ENCODE measurements around the gene SHISAL2A.

Gene SHISAL2A

DNA sequence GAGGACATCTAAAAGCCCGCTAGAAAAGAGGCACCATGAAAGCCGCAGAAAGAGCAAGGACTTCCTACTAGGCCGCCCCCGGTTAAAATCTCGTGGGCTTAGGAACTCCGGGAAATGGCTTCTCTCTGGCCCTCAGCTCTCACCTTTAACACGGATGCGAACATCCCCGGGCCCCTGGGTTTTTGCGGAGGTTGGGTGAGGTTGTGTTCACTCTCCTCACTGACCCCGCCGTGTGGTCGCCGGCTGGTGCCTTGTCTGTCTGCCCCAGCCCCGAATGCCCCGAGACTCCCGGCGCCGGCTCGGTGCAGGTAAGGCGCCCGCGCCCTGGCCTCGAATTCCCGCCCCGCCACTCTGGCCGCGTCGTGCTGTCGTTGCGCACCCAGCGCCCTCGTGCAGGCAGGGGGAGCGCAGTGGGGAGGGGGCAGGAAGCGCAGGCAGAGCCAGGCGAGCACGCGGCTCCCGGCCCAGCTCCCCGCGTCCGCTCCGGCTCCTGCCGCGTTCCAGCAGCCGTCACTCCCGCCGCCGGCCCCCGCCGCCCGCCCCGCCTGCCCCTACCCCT is at the start of gene SHISAL2A:
SHISAL2A (plus strand) TSS at position 437 of the 559 bp plus-strand sequence. CDS start 326 bp downstream, outside the sequence.
- no peak for DNase-seq

DNA sequence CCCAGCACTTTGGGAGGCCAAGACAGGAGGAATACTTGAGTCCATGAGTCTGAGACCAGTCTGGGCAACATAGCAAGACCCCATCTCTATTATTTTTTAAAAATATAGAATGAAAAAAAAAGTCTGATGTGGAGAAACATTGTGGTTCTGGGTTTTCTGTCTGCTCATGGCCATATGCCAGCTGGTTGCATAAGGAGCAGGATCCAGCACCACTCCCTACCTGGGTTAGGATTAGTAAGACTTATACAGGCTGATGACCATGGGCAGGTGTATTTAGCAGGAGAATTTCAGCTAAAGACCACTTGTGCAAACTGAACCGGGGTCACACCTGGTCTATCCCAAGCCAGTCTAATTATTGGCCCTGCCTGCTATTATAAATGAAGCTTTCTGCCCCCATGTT is 47.5 kb upstream of the SHISAL2A start:
- DNase-seq = no peak

DNA sequence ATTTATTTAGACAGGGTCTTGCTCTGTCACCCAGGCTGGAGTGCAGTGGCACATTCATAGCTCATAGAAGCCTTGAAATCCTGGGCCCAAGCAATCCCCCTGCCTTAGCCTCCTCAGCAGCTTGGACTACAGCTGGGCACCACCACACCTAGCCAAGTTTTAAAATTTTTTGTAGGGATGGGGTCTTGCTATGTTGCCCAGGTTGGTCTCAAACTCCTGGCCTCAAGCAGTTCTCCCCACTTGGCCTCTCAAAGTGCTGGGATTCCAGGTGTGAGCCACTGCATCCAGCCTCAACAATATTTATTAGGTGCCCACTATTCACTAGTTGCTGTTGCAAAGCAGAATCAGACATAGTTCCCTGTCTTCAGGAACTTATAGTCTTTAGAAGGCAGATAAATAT is 44.9 kb upstream of the SHISAL2A start:
- DNase-seq = no peak

DNA sequence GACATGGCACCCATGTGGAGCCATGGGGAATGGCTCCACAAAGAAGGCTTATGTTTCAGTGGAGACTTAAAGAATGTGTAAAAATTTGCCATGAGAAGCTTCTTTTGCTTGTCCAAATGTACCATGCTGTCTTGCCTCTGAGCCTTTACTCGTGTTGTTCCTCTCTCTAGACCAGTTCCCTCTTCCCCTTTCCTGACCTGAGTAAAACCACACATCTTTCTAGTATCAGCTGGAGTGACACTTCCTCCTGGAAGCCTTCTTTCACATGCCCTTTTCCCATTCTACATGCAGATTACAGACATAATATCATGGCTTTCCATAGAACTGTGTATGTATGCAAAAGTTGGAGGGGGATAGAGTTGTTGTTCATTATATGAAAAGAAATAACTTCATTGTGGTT is 44.4 kb upstream of the SHISAL2A start:
- DNase-seq = no peak

DNA sequence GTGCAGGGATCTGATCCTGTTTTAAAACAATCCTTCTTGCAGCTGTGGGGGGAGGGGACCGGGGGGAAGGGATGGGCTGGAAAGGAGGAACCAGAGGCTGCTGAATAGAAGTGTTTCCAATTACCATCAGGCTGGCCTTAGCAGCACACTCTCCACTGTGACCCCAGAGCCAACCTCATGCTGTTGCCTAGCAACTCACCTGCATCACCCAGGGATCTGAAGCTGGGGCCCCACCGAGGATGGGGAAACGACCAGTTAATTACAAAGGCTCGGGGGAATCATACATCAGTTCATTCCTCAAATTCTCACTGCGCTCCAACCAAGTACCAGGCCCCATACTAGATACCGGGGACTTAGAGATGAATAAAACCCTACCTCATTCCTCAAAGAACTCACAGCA is 42.7 kb upstream of the SHISAL2A start:
- no peak for DNase-seq

DNA sequence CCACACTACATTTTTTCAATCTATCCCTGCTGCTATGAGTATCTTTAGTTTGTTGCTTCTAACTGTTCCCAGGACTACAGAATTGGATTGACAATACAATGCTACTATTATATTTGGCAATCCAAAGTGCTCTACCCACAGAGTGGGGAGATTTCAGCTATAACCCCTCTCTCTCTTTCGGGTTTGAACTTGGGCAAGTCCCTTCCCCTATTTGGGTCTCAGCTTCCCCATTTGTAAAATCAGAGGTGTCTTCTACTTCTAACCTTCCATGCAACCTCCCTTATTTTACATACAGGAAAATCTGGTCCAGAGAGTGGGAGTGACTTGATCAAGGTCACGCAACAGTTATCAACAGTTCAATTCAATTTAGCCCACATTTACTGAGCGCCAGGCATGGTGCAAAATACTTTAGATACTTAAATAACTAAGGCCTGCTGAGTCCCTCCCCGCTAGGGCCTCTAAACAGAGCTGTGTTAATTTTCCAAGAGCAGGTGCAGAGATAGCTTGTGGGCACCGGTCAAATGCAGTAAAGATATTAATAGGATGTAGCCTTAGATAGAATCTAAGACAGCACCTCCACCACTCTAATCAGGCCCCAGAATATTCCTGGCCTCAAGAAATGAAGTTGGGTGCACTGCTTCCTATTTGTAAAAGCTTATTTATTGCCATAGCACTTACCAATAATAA is 40.2 kb upstream of the SHISAL2A start:
- DNase-seq = no peak

DNA sequence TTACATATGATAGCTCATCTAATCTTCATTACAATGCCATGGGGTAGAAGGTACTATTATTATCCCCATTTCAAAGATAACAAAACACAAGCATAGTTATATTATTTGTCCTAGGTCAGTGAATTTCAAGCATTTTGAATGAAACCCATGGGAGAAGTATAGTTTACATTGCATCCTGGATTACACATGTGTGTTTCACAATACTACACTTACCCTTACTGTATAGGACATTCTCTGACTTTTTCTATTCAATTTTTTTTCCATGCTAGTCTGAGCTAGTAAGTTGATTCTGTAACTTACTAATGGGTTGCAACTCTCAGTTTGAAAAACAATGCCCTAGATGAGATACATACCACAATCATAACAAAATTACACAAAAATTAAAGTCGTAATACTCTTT is 39.5 kb upstream of the SHISAL2A start:
- DNase-seq = no peak

DNA sequence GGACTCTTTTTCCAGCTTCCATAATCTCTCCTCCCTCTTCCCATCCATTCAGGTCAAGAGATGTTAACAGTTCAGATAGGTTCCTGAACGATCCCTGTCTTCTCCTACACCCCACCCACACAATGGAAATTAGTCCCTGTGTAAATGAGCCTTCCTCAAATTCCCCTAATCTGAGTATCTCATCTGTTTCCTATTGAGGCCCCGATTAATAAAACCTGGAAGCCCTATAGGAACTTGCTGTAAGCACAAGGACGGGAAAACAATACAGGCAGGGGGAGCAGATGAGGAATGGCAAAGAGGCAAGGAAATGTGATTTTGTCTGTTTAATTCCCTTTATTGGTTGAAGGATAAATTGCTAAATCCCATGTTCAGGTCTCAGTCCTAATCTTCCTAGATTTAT is 37.9 kb upstream of the SHISAL2A start:
- DNase-seq = no peak

DNA sequence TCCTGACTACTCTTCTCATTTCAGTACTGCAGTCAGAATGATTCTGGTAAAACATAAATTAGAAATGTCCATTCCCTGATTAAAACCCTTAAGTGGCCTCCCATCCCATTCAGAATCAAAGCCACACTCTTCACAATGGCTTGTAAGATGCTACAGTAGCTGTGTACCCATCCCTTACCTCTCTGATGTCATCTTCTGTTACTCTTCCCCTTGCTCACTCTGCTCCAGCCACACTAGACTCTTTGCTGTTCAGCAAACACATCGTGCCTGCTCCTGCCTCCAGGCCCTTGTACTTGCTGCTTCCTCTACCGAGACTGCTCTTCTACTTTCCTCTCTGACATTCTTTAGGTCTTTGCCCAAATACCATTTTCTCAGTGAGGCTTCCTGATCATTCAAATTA is 35.1 kb upstream of the SHISAL2A start:
- no peak for DNase-seq

DNA sequence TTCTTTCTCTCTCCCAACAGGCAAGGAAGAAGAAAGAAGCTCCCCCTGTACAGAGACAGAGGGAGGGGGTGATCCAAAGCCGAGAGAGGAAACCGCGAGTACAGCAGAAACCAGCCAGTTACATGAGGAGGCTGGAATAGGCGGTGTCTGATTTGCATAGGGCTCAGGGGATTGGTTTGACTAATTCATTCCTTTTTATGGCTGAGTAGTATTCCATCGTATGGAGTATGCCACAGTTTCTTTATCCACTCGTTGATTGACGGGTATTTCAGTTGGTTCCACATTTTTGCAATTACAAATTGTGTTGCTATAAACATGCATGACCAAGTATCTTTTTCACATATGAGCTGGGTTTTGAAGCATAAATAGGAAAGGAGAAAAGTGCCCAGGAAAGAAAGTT is 34.2 kb upstream of the SHISAL2A start:
- no peak for DNase-seq

DNA sequence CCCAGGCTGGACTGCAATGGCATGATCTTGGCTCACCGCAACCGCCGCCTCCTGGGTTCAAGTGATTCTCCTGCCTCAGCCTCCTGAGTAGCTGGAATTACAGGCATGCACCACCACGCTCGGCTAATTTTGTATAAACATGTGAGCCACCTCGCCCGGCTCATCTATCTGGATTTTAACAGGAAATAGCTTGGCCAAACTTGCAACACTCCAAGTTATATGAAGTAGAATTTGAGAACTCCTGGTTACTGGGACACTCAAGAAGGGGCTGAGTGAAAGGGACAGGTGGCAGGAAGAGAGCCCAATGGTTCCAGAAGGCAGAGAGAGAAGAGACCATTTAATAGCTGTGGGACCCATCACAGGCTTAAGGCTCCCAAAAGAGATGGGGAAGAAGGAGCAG is 33.7 kb upstream of the SHISAL2A start:
- no peak for DNase-seq

DNA sequence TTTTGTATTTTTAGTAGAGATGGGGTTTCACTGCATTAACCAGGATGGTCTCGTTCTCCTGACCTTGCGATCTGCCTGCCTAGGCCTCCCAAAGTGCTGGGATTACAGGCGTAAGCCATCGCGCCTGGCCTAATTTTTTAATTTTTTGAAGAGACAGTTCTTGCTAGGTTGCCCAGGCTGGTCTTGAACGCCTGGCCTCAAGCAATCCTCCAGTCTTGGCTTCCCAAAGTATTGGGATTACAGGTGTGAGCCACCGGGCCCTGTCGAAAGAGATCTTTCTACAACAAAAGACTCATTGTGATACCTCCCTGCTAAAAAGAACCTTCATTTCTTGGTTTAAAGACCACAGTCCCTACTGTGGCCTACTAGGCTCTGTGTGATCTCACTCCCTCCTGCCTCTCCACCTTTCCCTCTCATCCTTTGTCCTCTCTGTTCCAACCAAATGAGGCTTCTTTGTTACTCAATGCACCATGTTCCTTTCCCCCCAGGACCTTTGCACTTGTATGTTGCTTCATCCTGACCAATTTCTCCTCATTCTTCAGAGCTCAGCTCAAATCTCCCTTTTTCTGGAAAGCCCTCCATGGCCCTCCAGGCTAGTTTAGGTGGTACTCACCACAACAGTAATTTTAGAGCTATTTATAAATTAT is 32.3 kb upstream of the SHISAL2A start:
- DNase-seq = no peak

DNA sequence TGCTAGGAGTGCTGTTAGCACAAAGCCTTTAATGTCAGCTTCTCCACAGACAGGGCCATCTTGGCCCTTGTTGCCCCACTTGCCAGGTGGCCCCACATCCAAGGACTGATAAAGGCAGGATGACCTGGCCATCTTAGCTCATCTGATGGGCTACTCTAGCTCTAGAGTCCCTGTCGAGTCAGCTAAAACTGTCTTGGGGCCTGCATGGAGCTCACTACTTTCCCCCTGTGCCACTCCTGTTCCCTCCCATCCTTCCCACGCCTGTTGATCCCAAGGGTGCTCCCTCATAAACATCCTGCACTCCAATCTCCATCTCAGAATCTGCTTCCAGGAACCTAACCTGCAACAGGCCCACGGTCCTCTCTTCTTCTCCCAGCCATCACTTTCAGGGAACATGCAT is 31.4 kb upstream of the SHISAL2A start:
- DNase-seq = no peak

DNA sequence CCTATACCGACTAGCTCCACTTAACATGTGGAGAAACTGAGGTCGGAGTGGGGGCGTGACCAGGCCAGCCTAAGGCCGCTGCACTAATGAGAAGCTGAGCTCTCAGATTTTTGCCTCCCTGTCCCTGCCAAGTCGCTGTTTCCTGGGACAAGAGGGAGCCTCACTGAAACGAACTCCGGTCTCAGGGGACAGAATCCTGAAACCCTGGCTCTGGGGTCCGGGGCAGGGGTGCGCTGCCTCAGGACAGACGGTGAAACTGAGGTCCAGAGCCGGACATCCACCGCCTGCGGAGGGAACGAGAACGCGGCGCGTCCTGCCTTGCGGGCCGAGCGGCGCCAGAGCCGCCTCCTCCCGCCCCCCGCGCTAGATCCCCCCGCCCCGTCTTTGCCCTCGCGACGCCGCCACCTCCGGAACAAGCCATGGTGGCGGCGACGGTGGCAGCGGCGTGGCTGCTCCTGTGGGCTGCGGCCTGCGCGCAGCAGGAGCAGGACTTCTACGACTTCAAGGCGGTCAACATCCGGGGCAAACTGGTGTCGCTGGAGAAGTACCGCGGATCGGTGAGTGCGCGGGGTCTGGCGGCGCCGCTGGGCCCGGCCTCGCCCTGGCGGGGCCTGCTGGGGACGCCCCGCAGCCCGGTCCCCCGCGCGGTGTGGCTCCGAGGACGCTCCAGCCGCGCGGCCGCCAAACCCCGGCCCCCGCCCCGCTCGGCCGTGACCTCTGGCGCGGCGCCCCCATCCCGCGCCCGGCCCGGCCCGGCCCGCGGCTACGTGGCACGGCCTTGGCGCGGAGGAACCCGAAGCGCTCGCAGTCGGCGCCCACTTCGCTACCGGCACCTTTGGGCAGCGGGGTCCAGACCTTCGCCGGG is 30.7 kb upstream of the SHISAL2A start, which contains the start of gene GPX7:
GPX7 (plus strand) TSS at position 381 of the 865 bp plus-strand sequence; CDS start at position 420, 39 bp downstream.
- DNase-seq = no peak

DNA sequence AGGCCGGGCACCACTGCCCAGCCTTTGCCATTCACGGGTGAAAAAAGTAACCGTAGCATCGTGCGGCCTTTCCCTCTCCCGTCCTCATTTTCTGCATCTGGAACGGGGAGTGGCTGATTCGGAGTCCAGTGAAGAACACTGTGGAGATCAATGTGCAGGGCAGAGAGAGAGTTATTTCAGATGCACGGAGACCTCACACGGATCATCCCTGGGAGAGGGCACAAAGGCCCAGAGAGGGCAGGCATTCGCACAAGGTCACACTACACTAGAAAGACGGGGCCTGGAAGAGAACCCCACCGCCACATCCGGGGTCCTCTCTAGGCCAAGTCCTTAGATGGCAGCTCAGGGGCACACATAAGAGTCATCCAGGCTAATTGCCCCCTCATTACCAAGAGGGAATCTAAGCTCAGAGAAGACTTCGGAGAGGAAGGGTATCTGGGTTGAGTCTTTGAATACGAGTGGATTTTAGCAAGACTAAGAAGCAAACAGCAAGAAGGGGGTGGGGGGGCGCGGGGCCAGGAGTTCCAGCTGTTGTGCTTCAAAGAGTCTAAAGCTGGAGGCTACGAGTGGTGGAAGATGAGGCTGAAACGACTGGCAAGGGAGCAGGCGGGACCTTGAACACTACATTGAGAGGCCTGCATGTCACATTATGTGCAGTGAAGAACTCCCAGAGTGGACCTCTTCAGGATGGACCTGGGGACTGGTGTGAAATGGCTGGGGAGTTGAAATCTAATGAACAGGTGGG is 29.9 kb upstream of the SHISAL2A start:
- DNase-seq = no peak

DNA sequence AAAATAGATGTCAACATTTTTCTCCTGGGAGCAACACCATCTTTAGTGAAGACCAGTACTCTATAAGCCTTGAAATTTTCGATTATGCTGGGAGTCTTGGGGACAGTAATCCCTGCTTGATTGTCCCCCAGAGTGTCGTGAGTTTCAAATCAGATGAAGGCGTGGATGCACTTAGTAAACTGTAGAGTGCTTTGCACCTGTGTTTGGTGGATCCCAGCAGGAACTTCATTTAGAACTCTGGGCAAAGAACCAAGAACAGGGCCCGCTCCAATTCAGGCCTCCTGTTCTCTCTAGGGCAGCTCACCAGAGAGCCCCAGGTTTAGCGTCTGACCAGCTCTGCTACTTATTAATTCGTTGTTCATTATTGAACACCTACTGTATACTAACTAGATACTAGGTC is 29.3 kb upstream of the SHISAL2A start:
- no peak for DNase-seq

DNA sequence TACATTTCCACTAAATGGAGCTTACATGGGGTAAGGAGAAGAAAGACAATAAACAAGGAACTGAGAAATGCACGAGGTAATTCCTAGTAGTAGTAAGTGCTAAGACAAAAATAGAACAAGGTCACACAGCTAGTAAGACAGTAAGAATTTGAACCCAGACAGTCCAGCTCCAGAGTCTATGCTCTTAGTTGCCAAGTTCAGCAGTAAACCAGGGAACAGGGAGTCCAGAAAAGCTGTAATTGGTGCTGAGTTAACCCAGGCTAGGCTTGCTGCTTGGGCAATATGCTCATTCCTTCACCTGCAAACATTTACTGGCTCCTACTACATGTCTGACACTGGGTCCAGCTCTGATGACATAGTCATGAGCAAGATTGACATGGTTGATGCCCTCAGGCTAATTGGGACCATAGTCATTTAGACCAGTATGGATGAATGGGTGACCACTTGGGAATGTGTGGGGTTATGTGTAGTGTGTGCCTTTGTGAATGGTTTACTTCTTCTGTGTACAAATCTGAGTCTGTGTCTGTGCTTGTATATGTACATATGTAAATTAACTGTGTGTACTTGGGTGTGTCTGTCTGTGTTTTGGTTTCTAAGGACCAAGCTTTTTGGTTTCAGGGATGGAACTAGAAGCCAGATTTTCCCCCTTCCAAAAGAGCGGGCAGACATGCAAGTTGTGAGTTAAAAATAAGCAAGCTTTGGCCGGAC is 28.8 kb upstream of the SHISAL2A start:
- DNase-seq = no peak

DNA sequence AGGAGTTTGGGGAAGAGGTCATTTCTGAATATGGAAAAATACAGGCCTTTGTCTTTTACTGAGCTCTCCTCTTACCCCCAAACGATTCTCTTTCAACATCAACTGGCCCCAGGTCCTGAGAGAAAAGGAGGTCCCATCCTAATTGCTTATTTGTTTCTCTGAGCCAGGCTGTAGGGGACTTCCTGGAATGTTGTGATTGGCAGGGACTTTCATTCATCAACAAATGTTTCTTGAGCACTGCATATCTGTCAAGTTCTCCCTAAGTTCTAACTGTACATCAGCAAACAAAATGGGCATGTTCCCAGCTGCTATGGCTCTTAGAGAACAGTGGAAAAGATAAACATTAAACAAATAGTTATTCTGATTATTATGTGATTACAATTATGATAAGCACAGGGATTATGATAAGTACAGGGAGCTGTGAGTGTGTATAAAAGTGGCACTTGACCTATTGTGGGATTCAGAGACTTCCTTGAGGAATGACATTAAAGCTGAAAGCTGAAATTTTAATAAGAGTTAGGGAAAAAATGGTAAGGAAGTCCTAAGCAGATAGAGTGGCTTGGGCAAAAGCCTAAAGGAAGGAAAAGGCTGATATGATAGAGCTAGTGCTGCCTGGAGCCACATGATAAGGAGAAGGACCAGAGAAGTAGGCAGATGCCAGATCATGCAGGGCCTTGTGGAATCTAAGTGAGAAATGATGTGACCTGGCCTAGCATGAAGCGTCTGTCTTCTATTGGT is 19.2 kb upstream of the SHISAL2A start:
- DNase-seq = no peak

DNA sequence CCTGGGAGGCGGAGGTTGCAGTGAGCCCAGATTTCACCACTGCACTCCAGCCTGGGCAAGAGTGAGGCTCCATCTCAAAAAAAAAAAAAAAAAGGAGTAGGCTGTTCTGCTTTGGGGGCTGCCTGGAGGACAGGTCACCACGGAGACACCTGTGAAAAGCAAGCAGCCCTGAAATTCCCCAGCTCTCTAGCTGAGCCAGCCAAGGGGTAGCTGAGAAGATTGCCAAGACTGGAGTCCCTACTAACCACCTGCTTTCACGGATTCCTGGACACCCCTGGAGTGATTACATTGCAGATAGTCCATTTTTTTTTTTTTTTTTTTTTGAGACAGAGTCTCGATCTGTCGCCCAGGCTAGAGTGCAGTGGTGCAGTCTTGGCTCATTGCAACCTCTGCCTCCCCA is 18.3 kb upstream of the SHISAL2A start:
- no peak for DNase-seq

DNA sequence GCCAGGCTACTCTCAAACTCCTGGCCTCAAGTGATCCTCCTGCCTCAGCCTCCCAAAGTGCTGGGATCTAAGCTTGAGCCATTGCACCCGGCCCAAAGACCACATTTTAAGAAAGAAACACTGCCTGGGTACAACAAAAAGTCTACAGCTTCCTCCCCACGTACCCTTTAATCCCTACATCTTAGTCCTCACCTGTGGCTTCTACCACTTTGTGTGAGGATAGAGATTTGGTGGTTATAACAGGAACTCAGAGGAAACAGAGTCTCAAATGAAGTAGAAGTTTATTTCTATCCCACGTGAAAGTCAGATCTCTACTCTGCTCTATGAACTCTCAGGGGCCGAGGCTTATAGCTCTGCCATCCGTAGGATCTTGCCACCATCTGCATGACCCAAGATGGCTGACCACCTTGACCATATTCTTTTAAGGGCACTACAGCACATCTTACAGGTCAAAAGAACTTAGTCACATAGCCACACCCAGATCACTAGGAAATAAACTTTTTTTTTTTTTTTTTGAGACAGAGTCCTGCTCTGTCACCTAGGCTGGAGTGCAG is 17.4 kb upstream of the SHISAL2A start:
- DNase-seq = no peak

DNA sequence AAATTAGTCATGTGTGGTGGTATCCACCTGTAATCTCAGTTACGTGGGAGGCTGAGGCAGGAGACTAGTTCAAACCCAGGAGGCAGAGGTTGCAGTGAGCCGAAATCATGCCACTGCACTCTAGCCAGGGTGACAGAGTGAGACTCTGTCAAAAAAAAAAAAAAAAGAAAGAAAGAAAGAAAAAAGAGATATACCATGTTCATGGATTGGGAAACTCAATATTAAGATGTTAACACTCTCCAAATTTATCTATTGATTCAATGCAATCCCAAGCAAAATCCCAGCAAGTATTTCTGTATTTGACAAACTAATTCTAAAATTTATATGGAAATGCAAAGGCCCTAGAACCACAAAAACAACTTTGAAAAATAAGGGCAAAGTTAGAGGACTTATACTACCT is 11.0 kb upstream of the SHISAL2A start:
- DNase-seq = no peak
